Measurements from ENCODE around the gene SOCS1. TPM values are rescaled to one million over a fixed set of nuclear protein-coding genes. Genes with fewer than 3 reads are reported as not detected.

The SOCS1 gene
- total RNA-seq, 1 donor from 2014 or later, result 11.1 TPM

- H3K9me3 Mint-ChIP-seq (ENCODE audit: unreplicated experiment), result peaks cover 8% of the 10 kb centered on the region
- H3K27ac Mint-ChIP-seq (ENCODE audit: unreplicated experiment), result no peak overlapping the region
- peaks cover 5% of the 10 kb centered on the region for H3K27me3 Mint-ChIP-seq (ENCODE audit: unreplicated experiment)
- H3K4me3 Mint-ChIP-seq (ENCODE audit: unreplicated experiment), result no peak overlapping the region
- peaks cover 1% of the 10 kb centered on the region for H3K4me1 Mint-ChIP-seq (ENCODE audit: low read depth, unreplicated experiment)
- TF ChIP-seq CTCF (IDR thresholded peaks at IDR 0.05; ENCODE audit: partially characterized antibody, unreplicated experiment), result no peak
- no peaks in the 10 kb centered on the region for H3K36me3 Mint-ChIP-seq (ENCODE audit: unreplicated experiment)
- no peak for DNase-seq
These were observed 43.2 kb downstream of the SOCS1 start for GRCh38 chr16:11212798-11213196.

GRCh38 chr16:11211977-11212797, 43.8 kb downstream of the SOCS1 start:
- H3K4me3 Mint-ChIP-seq (ENCODE audit: unreplicated experiment), result no peak overlapping the region
- H3K9me3 Mint-ChIP-seq (ENCODE audit: unreplicated experiment), result peaks cover 6% of the 10 kb centered on the region
- TF ChIP-seq CTCF (IDR thresholded peaks at IDR 0.05; ENCODE audit: partially characterized antibody, unreplicated experiment), result no peak
- H3K4me1 Mint-ChIP-seq (ENCODE audit: low read depth, unreplicated experiment), result peaks cover 1% of the 10 kb centered on the region
- no peak overlapping the region for H3K27ac Mint-ChIP-seq (ENCODE audit: unreplicated experiment)
- DNase-seq, result no peak
- peaks cover 5% of the 10 kb centered on the region for H3K27me3 Mint-ChIP-seq (ENCODE audit: unreplicated experiment)
- H3K36me3 Mint-ChIP-seq (ENCODE audit: unreplicated experiment), result no peaks in the 10 kb centered on the region

GRCh38 chr16:11211061-11211976, 44.7 kb downstream of the SOCS1 start:
- Mint-ChIP-seq H3K4me1 (ENCODE audit: low read depth, unreplicated experiment) (peaks cover 5% of the 10 kb centered on the region), H3K4me3 (ENCODE audit: unreplicated experiment) (no peak overlapping the region), H3K9me3 (ENCODE audit: unreplicated experiment) (peaks cover 9% of the 10 kb centered on the region), H3K27me3 (ENCODE audit: unreplicated experiment) (peaks cover 9% of the 10 kb centered on the region), H3K36me3 (ENCODE audit: unreplicated experiment) (no peaks in the 10 kb centered on the region), H3K27ac (ENCODE audit: unreplicated experiment) (no peak overlapping the region)
- TF ChIP-seq CTCF (IDR thresholded peaks at IDR 0.05; ENCODE audit: partially characterized antibody, unreplicated experiment), result no peak
- no peak for DNase-seq

GRCh38 chr16:11210260-11210659, 45.7 kb downstream of the SOCS1 start:
- peaks cover 10% of the 10 kb centered on the region for H3K4me1 Mint-ChIP-seq (ENCODE audit: low read depth, unreplicated experiment)
- peaks cover 8% of the 10 kb centered on the region for H3K27me3 Mint-ChIP-seq (ENCODE audit: unreplicated experiment)
- no peaks in the 10 kb centered on the region for H3K36me3 Mint-ChIP-seq (ENCODE audit: unreplicated experiment)
- no peak overlapping the region for H3K4me3 Mint-ChIP-seq (ENCODE audit: unreplicated experiment)
- no peak for TF ChIP-seq CTCF (IDR thresholded peaks at IDR 0.05; ENCODE audit: partially characterized antibody, unreplicated experiment)
- H3K9me3 Mint-ChIP-seq (ENCODE audit: unreplicated experiment), result peaks cover 7% of the 10 kb centered on the region
- no peak overlapping the region for H3K27ac Mint-ChIP-seq (ENCODE audit: unreplicated experiment)
- DNase-seq, result no peak
